BLaER1 (cell line): ENCODE results near the gene VPS26C.

ENCODE experiments used
- H3K27ac ChIP-seq: shearing (Covaris generic); formaldehyde crosslinking; 2 replicates; pipeline ENCODE4 v1.8.1; 2022
- H3K27me3 ChIP-seq: shearing (Covaris generic); formaldehyde crosslinking; 2 replicates; pipeline ENCODE4 v1.8.1; 2022
- H3K36me3 ChIP-seq: shearing (Covaris generic); formaldehyde crosslinking; 2 replicates; pipeline ENCODE4 v1.8.1; 2022
- H3K4me1 ChIP-seq: shearing (Covaris generic); formaldehyde crosslinking; 2 replicates; pipeline ENCODE4 v1.8.1; 2022
- H3K4me2 ChIP-seq: shearing (Covaris generic); formaldehyde crosslinking; 2 replicates; pipeline ENCODE4 v1.8.1; 2022
- H3K4me3 ChIP-seq: shearing (Covaris generic); formaldehyde crosslinking; 2 replicates; pipeline ENCODE4 v1.8.1; 2022
- H3K9ac ChIP-seq: shearing (Covaris generic); formaldehyde crosslinking; 2 replicates; pipeline ENCODE4 v1.8.1; 2022
- H3K9me3 ChIP-seq: shearing (Covaris generic); formaldehyde crosslinking; 2 replicates; pipeline ENCODE4 v1.8.1; 2022
- H4K20me1 ChIP-seq: shearing (Covaris generic); formaldehyde crosslinking; 2 replicates; pipeline ENCODE4 v1.8.1; 2022
- Cebpa-rat ChIP-seq: shearing (Covaris generic); IDR thresholded peaks from 2 replicates; pipeline ENCODE4 v1.8.1; 2022

Gene VPS26C

DNA sequence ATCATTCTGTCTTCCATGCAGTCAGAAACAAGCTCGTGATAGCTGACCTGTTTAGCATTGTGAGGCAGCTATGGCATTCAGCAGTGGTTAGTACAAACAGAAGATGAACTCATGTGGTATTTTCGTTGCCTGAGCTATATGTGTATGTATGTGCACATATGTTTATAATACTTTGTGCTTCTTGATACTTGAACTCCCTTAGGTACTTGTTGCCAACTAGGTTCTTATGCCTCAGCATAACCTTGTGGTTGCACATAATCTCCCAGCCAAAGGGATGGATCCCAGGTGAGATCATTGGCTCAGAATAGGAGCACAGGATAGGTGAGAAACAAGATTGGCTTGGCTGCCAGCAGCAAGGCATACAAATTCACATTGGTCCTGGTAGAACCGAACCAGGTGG is 86.1 kb downstream of the VPS26C start:
- peaks cover 83% of the 10 kb centered on the region for H3K36me3 ChIP-seq
- H3K27me3 ChIP-seq = no peaks in the 10 kb centered on the region
- no peak overlapping the region for H3K9ac ChIP-seq
- H3K4me3 ChIP-seq = no peak overlapping the region
- peaks cover 6% of the 10 kb centered on the region; the same call in 1 of the 2 replicates for H3K9me3 ChIP-seq
- H4K20me1 ChIP-seq = peaks cover 5% of the 10 kb centered on the region; the same call in 1 of the 2 replicates
- no peak overlapping the region for H3K27ac ChIP-seq
- H3K4me1 ChIP-seq = no peaks in the 10 kb centered on the region
- H3K4me2 ChIP-seq = no peak overlapping the region
- TF ChIP-seq Cebpa-rat = no peak

DNA sequence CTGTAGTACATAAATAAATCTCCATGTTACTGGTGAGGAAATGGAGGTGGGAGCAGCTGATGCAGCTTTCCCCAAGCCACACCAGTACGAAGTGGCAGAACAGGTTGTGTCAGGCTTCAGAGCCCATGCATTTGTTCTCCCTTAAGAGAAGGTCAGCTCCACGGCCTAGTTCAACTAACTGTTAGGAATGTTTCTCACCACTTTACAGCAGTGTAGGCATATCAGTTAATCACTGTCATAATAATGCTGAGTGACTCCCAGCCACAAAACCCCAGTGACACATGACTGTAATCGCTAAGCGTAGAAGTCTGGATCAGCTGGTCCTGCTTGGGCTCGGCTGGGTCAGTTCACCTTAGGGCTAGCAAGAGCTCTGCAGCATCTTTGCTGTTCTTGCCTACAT is 90.4 kb downstream of the VPS26C start:
- H3K9ac ChIP-seq = no peak overlapping the region
- H3K27ac ChIP-seq = no peak overlapping the region
- H3K27me3 ChIP-seq = no peaks in the 10 kb centered on the region
- no peaks in the 10 kb centered on the region for H4K20me1 ChIP-seq
- TF ChIP-seq Cebpa-rat = no peak
- H3K4me1 ChIP-seq = no peaks in the 10 kb centered on the region
- no peak overlapping the region for H3K4me3 ChIP-seq
- H3K9me3 ChIP-seq = peaks cover 6% of the 10 kb centered on the region; the same call in 1 of the 2 replicates
- H3K4me2 ChIP-seq = no peak overlapping the region
- peaks cover 90% of the 10 kb centered on the region for H3K36me3 ChIP-seq
